PC-9 (cell line): ENCODE results near the gene CDKN2C. TPM values are rescaled to one million over a fixed set of nuclear protein-coding genes. Genes with fewer than 3 reads are reported as not detected.
"Not testable (repeated sequence)": the region's sequence is repeated elsewhere in the genome, so short reads cannot be mapped to it uniquely, and the experiment has no call there.

Experiments used
- BruUV-seq: library from RNA; stranded (reverse); fragments of 400-500 nt; replicated peaks from 2 replicates; lab custom pipeline; 2021; lab: Mats Ljungman, UMichigan
- CTCF ChIA-PET: fragments of 300-600 bp; sonication (Branson Sonifier 250); formaldehyde crosslinking; loops from one replicate; lab custom pipeline; 2022; ENCODE audit warnings: antibody characterized with exemption; lab: Charles Lee
- POLR2A ChIA-PET: fragments of 300-600 bp; sonication (Branson Sonifier 250); formaldehyde crosslinking; loops from one replicate; lab custom pipeline; 2022; ENCODE audit warnings: antibody characterized with exemption; ENCODE audit not compliant: unreplicated experiment; lab: Charles Lee
- DNase-seq, 2 experiments: peaks; one replicate each; pipeline versions ENCODE4 v3.0.0 to v3.0.0-alpha.2; 2015 to 2022; ENCODE audit warnings: mixed read lengths in 1 of 2
- H2AFZ ChIP-seq: fragments of 200-600 bp; sonication (generic); 2 replicates; pipeline ENCODE4 v1.8.1; 2017; ENCODE audit warnings: antibody characterized with exemption
- H3F3A ChIP-seq: fragments of 200-600 bp; sonication (generic); 2 replicates; pipeline ENCODE4 v1.8.1; 2017; ENCODE audit warnings: antibody characterized with exemption, mild to moderate bottlenecking, low read depth; ENCODE audit not compliant: insufficient read depth
- H3K27ac ChIP-seq: fragments of 200-600 bp; sonication (generic); 2 replicates; pipeline ENCODE4 v1.6.1; 2016; ENCODE audit warnings: mixed run types
- H3K27me3 ChIP-seq: fragments of 200-600 bp; sonication (generic); 2 replicates; pipeline ENCODE4 v1.6.1; 2016; ENCODE audit warnings: low read depth, mixed run types; ENCODE audit not compliant: insufficient read depth
- H3K36me3 ChIP-seq: fragments of 200-600 bp; sonication (generic); 2 replicates; pipeline ENCODE4 v1.6.1; 2016; ENCODE audit warnings: low read depth, mixed run types
- H3K4me1 ChIP-seq: fragments of 200-600 bp; sonication (generic); replicated peaks from 2 replicates; pipeline ENCODE4 v1.6.1; 2016; ENCODE audit warnings: mixed run types; ENCODE audit not compliant: insufficient read depth
- H3K4me2 ChIP-seq: fragments of 200-600 bp; sonication (generic); 2 replicates; pipeline ENCODE4 v1.6.1; 2017; ENCODE audit warnings: mixed run types
- H3K4me3 ChIP-seq: fragments of 200-600 bp; sonication (generic); 2 replicates; pipeline ENCODE4 v1.6.1; 2016; ENCODE audit warnings: mixed run types
- H3K79me2 ChIP-seq: fragments of 200-600 bp; sonication (generic); 2 replicates; pipeline ENCODE4 v1.6.1; 2017; ENCODE audit warnings: low read depth, mixed run types
- H3K9me2 ChIP-seq: fragments of 200-600 bp; sonication (generic); 2 replicates; pipeline ENCODE4 v1.8.1; 2017; ENCODE audit warnings: mild to moderate bottlenecking; ENCODE audit not compliant: insufficient read depth
- H3K9me3 ChIP-seq: fragments of 200-600 bp; sonication (generic); 2 replicates; pipeline ENCODE4 v1.8.1; 2016; ENCODE audit warnings: low read depth; ENCODE audit not compliant: insufficient read depth
- H4K20me1 ChIP-seq: fragments of 200-600 bp; sonication (generic); 2 replicates; pipeline ENCODE4 v1.8.1; 2017; ENCODE audit not compliant: insufficient read depth
- CTCF ChIP-seq: fragments of 200-600 bp; sonication (generic); conservative IDR thresholded peaks from 2 replicates; pipeline ENCODE4 v1.6.1; 2017; ENCODE audit warnings: mixed run types, antibody characterized with exemption, mild to moderate bottlenecking, moderate library complexity
- EZH2 ChIP-seq: fragments of 200-600 bp; sonication (generic); IDR thresholded peaks from 2 replicates; pipeline ENCODE4 v1.8.0; 2017; ENCODE audit warnings: antibody characterized with exemption, low read depth
- intact Hi-C: fragments of 100-400 bp; cut with micrococcal nuclease; formaldehyde crosslinking; loops from one replicate; pipeline ENCODE4 v1.10.0; 2022; ENCODE audit not compliant: unreplicated experiment
- total RNA-seq: library from RNA; stranded (reverse); gene quantifications from 2 replicates; pipeline ENCODE4 v1.2.3, GENCODE V29; 2021

The CDKN2C gene
- total RNA-seq, 1 experiment from 2014 or later: 17.1 TPM

- H3K4me1 ChIP-seq: no peaks in the 10 kb centered on the region
- no peak overlapping the region for H3K4me2 ChIP-seq
- ChIA-PET CTCF (no interaction called here), POLR2A (no interaction called here)
- H2AFZ ChIP-seq: no peak overlapping the region
- peaks cover 78% of the 10 kb centered on the region for H3K79me2 ChIP-seq
- intact Hi-C loops: no loop called here
- H3K9me2 ChIP-seq: no peaks in the 10 kb centered on the region
- no peak overlapping the region for H3K4me3 ChIP-seq
- peaks cover 16% of the 10 kb centered on the region for H4K20me1 ChIP-seq
- peaks cover 13% of the 10 kb centered on the region; the same call in 1 of the 2 replicates for H3F3A ChIP-seq
- H3K36me3 ChIP-seq: 0 out of 2 replicates have a peak, but pooled peaks cover 5% of the 10 kb centered on the region
- no peak for DNase-seq
- no peaks in the 10 kb centered on the region for H3K9me3 ChIP-seq
- no peaks in the 10 kb centered on the region for H3K27me3 ChIP-seq
- no TSS peak for BruUV-seq
- no peak for TF ChIP-seq CTCF
- TF ChIP-seq EZH2: no peak
- H3K27ac ChIP-seq: no peak overlapping the region
These were observed 38.9 kb upstream of the CDKN2C start for GRCh38 chr1:50930965-50931737.

GRCh38 chr1:50932043-50932442 lies 38.0 kb upstream of the CDKN2C start:
- DNase-seq, POLR2A ChIA-PET, H3K4me2 ChIP-seq, H3K27ac ChIP-seq, H3K4me3 ChIP-seq, BruUV-seq, H3K9me3 ChIP-seq, H2AFZ ChIP-seq, H3K27me3 ChIP-seq, H3K36me3 ChIP-seq, intact Hi-C loops, H3K9me2 ChIP-seq, H3K4me1 ChIP-seq: not testable (repeated sequence)
- CTCF ChIA-PET: interaction anchor here (0.6 kb wide), 1 partner anchor 183 kb away, joined by 8 read pairs; no protein-coding TSS in a partner anchor
- Histone ChIP-seq H3F3A (peaks cover 13% of the 10 kb centered on the region; the same call in 1 of the 2 replicates), H4K20me1 (peaks cover 19% of the 10 kb centered on the region), H3K79me2 (peaks cover 79% of the 10 kb centered on the region)

GRCh38 chr1:50933770-50934169 lies 36.3 kb upstream of the CDKN2C start:
- H3K9me2 ChIP-seq, H3K4me3 ChIP-seq, DNase-seq, H3K9me3 ChIP-seq, BruUV-seq, H3K4me2 ChIP-seq, intact Hi-C loops, H3K27me3 ChIP-seq, H3K27ac ChIP-seq, H3K4me1 ChIP-seq, POLR2A ChIA-PET, CTCF ChIA-PET, H3K36me3 ChIP-seq, H2AFZ ChIP-seq: not testable (repeated sequence)
- peaks cover 13% of the 10 kb centered on the region; the same call in 1 of the 2 replicates for H3F3A ChIP-seq
- H4K20me1 ChIP-seq: peaks cover 15% of the 10 kb centered on the region
- H3K79me2 ChIP-seq: peaks cover 84% of the 10 kb centered on the region

GRCh38 chr1:50934838-50935237 lies 35.2 kb upstream of the CDKN2C start:
- Histone ChIP-seq H3K4me1 (no peaks in the 10 kb centered on the region), H3F3A (peaks cover 13% of the 10 kb centered on the region; the same call in 1 of the 2 replicates), H2AFZ (no peak overlapping the region), H3K27me3 (no peaks in the 10 kb centered on the region), H3K36me3 (no peaks in the 10 kb centered on the region), H4K20me1 (peaks cover 15% of the 10 kb centered on the region), H3K4me3 (no peak overlapping the region), H3K9me3 (no peaks in the 10 kb centered on the region), H3K27ac (no peak overlapping the region), H3K79me2 (peaks cover 85% of the 10 kb centered on the region), H3K9me2 (no peaks in the 10 kb centered on the region), H3K4me2 (no peak overlapping the region)
- CTCF ChIA-PET: no interaction called here
- no peak for TF ChIP-seq EZH2
- TF ChIP-seq CTCF: no peak
- no peak for DNase-seq
- POLR2A ChIA-PET: no interaction called here
- no TSS peak for BruUV-seq
- intact Hi-C loops: no loop called here

- peaks cover 12% of the 10 kb centered on the region; the same call in 1 of the 2 replicates for H4K20me1 ChIP-seq
- DNase-seq, BruUV-seq, POLR2A ChIA-PET, H3K36me3 ChIP-seq, intact Hi-C loops, H3K4me2 ChIP-seq, CTCF ChIA-PET, H3K4me3 ChIP-seq, H3K9me3 ChIP-seq, H3K27ac ChIP-seq, H3K4me1 ChIP-seq, H3K27me3 ChIP-seq, H3K9me2 ChIP-seq, H2AFZ ChIP-seq: not testable (repeated sequence)
- H3F3A ChIP-seq: peaks cover 10% of the 10 kb centered on the region; the same call in 1 of the 2 replicates
- H3K79me2 ChIP-seq: peaks cover 86% of the 10 kb centered on the region
These were observed 34.8 kb upstream of the CDKN2C start for GRCh38 chr1:50935276-50935675.
